Liver (tissue), 9 donors: ENCODE results near the gene LYZ. TPM values are rescaled to one million over a fixed set of nuclear protein-coding genes. Genes with fewer than 3 reads are reported as not detected.

Experiments
- DNase-seq: peaks from one replicate; pipeline ENCODE4 v3.0.0-alpha.2; 2017; ENCODE audit warnings: low spot score
- H3K27ac ChIP-seq, 2 donors: one replicate each; pipeline ENCODE4 v1.7.0; 2013; ENCODE audit warnings: inconsistent platforms in 2 of 2, low read length in 2 of 2, control low read depth in 1 of 2, low read depth in 1 of 2, mild to moderate bottlenecking in 1 of 2
- H3K27me3 ChIP-seq, 4 donors: one replicate each; pipeline versions ENCODE4 v1.6.1 to v1.7.0; 2013; ENCODE audit warnings: low read length in 3 of 4, inconsistent platforms in 1 of 4, mild to moderate bottlenecking in 1 of 4, moderate library complexity in 1 of 4; ENCODE audit not compliant: control insufficient read depth in 4 of 4, insufficient read depth in 4 of 4
- H3K36me3 ChIP-seq, 4 donors: one replicate each; pipeline versions ENCODE4 v1.6.1 to v1.7.0; 2013; ENCODE audit warnings: low read length in 3 of 4, mild to moderate bottlenecking in 3 of 4, low read depth in 1 of 4, moderate library complexity in 1 of 4; ENCODE audit not compliant: control insufficient read depth in 4 of 4, insufficient read depth in 3 of 4
- H3K4me1 ChIP-seq, 4 donors: one replicate each; pipeline versions ENCODE4 v1.6.1 to v1.7.0; 2013; ENCODE audit warnings: low read length in 3 of 4, mild to moderate bottlenecking in 3 of 4, moderate library complexity in 1 of 4; ENCODE audit not compliant: control insufficient read depth in 4 of 4, insufficient read depth in 4 of 4
- H3K4me3 ChIP-seq, 3 donors: one replicate each; pipeline versions ENCODE4 v1.6.1 to v1.7.0; 2013; ENCODE audit warnings: low read length in 3 of 3, control low read depth in 1 of 3, low read depth in 1 of 3, mild to moderate bottlenecking in 1 of 3
- H3K9ac ChIP-seq, 2 donors: one replicate each; pipeline ENCODE4 v1.7.0; 2013; ENCODE audit warnings: low read length in 2 of 2, mild to moderate bottlenecking in 2 of 2, moderate library complexity in 2 of 2, control low read depth in 1 of 2, low read depth in 1 of 2
- H3K9me3 ChIP-seq, 4 donors: one replicate each; pipeline versions ENCODE4 v1.6.1 to v1.7.0; 2013; ENCODE audit warnings: low read length in 3 of 4; ENCODE audit not compliant: control insufficient read depth in 4 of 4
- CTCF ChIP-seq: fragments of 150-350 bp; IDR thresholded peaks from 2 replicates; pipeline ENCODE4 v1.5.1; 2017; ENCODE audit warnings: improper control_type of control experiment, low read depth, low read length; ENCODE audit not compliant: missing input control
- EGR1 ChIP-seq, 2 donors: IDR thresholded peaks; 2 replicates each; pipeline ENCODE4 v1.6.1; 2016 to 2018; ENCODE audit warnings: antibody characterized with exemption in 2 of 2, low read depth in 2 of 2
- FOXA2 ChIP-seq: IDR thresholded peaks from 2 replicates; pipeline ENCODE4 v1.6.1; 2016; ENCODE audit warnings: antibody characterized with exemption
- GABPA ChIP-seq, 2 donors: IDR thresholded peaks in 1 of 2; conservative IDR thresholded peaks in 1 of 2; 2 replicates each; pipeline ENCODE4 v1.6.1; 2016; ENCODE audit warnings: antibody characterized with exemption in 2 of 2, mild to moderate bottlenecking in 1 of 2, moderate library complexity in 1 of 2
- HNF4G ChIP-seq: IDR thresholded peaks from 2 replicates; pipeline ENCODE4 v1.6.1; 2016; ENCODE audit warnings: antibody characterized with exemption
- JUND ChIP-seq, 2 donors: IDR thresholded peaks; 2 replicates each; pipeline ENCODE4 v1.6.1; 2016; ENCODE audit warnings: antibody characterized with exemption in 2 of 2
- REST ChIP-seq: IDR thresholded peaks from 2 replicates; pipeline ENCODE4 v1.6.1; 2016; ENCODE audit warnings: antibody characterized with exemption, mild to moderate bottlenecking
- TAF1 ChIP-seq: conservative IDR thresholded peaks from 2 replicates; pipeline ENCODE4 v1.6.1; 2016; ENCODE audit warnings: antibody characterized with exemption, mild to moderate bottlenecking
- ZBTB33 ChIP-seq: IDR thresholded peaks from 2 replicates; pipeline ENCODE4 v1.6.1; 2016; ENCODE audit warnings: antibody characterized with exemption
- whole genome bisulfite sequencing: extraction: QIAGEN DNeasy Blood & Tissue Kit; methylation state at CpG from one replicate; pipeline ENCODE4 v1.1.7; 2013; 5-methylcytosine and 5-hydroxymethylcytosine counted together
- polyA plus RNA-seq, 2 donors: library from polyadenylated mRNA; stranded (reverse) in 1 of 2; unstranded in 1 of 2; fragments of 200-250 nt in 1 of 2; fragments of >200 nt in 1 of 2; fragmentation: Nextera tagmentation in 1 of 2; extraction: Ambion mirVana in 1 of 2; gene quantifications; one replicate each; pipeline versions ENCODE4 v1.2.1 to v1.2.3, GENCODE V29; 2013 to 2015
- total RNA-seq, 2 donors: library from RNA; depleted of rRNA; stranded (reverse); fragments of >200 nt; gene quantifications; one replicate each; pipeline ENCODE4 v1.2.3, GENCODE V29; 2014
- donor health status: healthy.
- donor health status: healthy.
- donor health status: healthy.
- donor health status: healthy.
- donor health status: healthy.

LYZ gene
- total and polyA plus RNA-seq, 4 donors: 11.5 to 141 (median 33.5) TPM

- DNase-seq: no peak
- WGBS: 92% methylated on average over 1 of the region's 1 CpG
- no peak overlapping the region for H3K9ac ChIP-seq
- H3K4me3 ChIP-seq: no peak overlapping the region
- no peak for TF ChIP-seq HNF4G
- no peak for TF ChIP-seq CTCF
- no peak for TF ChIP-seq JUND (IDR thresholded peaks at IDR 0.05)
- TF ChIP-seq GABPA (IDR thresholded peaks at IDR 0.05 in 1 of 2, conservative IDR thresholded peaks at IDR 0.05 in 1 of 2): no peak
- no peaks in the 10 kb centered on the region for H3K9me3 ChIP-seq
- H3K4me1 ChIP-seq: no peaks in the 10 kb centered on the region
- no peak overlapping the region for H3K27ac ChIP-seq
- peaks cover 1 to 33% (median 19%) of the 10 kb centered on the region in 4 donors for H3K36me3 ChIP-seq
- H3K27me3 ChIP-seq: no peaks in the 10 kb centered on the region
These were observed 20.0 kb downstream of the LYZ start for GRCh38 chr12:69368171-69368570.

- Histone ChIP-seq H3K36me3 (peaks cover 0 to 8% (median 2%) of the 10 kb centered on the region in 4 donors), H3K9me3 (no peaks in the 10 kb centered on the region)
- WGBS: 98% methylated on average over 1 of the region's 1 CpG
These were observed 34.9 kb downstream of the LYZ start for GRCh38 chr12:69383074-69383473.

More at GRCh38 chr12:69383074-69383473, 34.9 kb downstream of the LYZ start:
- Histone ChIP-seq H3K27me3 (no peaks in the 10 kb centered on the region), H3K9ac (no peak overlapping the region), H3K4me1 (no peaks in the 10 kb centered on the region), H3K4me3 (no peak overlapping the region), H3K27ac (no peak overlapping the region)
- no peak for DNase-seq
- no peak for TF ChIP-seq TAF1
- no peak for TF ChIP-seq ZBTB33
- TF ChIP-seq JUND (IDR thresholded peaks at IDR 0.05): no peak
- no peak for TF ChIP-seq FOXA2
- no peak for TF ChIP-seq REST
- no peak for TF ChIP-seq EGR1 (IDR thresholded peaks at IDR 0.05; ENCODE audit: low read depth in 2 of 2)
